Common myeloid progenitor, CD34-positive (primary cell): Measurements from ENCODE around the gene FPGS.
"Not testable (repeated sequence)": the region's sequence is repeated elsewhere in the genome, so short reads cannot be mapped to it uniquely, and the experiment has no call there.

Experiments used
- CTCF ChIA-PET: fragments of 350-600 bp; sonication (Branson Sonifier 250); formaldehyde crosslinking; loops from one replicate; lab custom pipeline; 2021; ENCODE audit warnings: antibody characterized with exemption; lab: Charles Lee
- POLR2A ChIA-PET: fragments of 350-600 bp; sonication (Branson Sonifier 250); formaldehyde crosslinking; loops from one replicate; lab custom pipeline; 2021; ENCODE audit warnings: antibody characterized with exemption; lab: Charles Lee
- DNase-seq, 3 donors: peaks; one replicate each; pipeline versions ENCODE4 v3.0.0 to v3.0.0-alpha.2; 2013
- H3K27ac ChIP-seq, 2 experiments: 1 replicate in 1 of 2; 2 replicates in 1 of 2; pipeline ENCODE4 v1.7.0; 2013; ENCODE audit warnings: inconsistent platforms in 2 of 2, low read length in 2 of 2, mild to moderate bottlenecking in 2 of 2, low read depth in 1 of 2, moderate library complexity in 1 of 2; ENCODE audit not compliant: severe bottlenecking in 2 of 2, insufficient read depth in 1 of 2, poor library complexity in 1 of 2
- H3K27me3 ChIP-seq, 5 experiments: replicated peaks in 2 of 5; 1 replicate in 3 of 5; 2 replicates in 2 of 5; pipeline versions ENCODE4 v1.6.1 to v1.7.0; 2013; ENCODE audit warnings: low read length in 4 of 5, mild to moderate bottlenecking in 2 of 5, moderate library complexity in 2 of 5, inconsistent platforms in 1 of 5; ENCODE audit not compliant: insufficient read depth in 5 of 5, control insufficient read depth in 4 of 5
- H3K36me3 ChIP-seq, 4 experiments: 1 replicate in 2 of 4; 2 replicates in 2 of 4; pipeline versions ENCODE4 v1.6.1 to v1.7.0; 2013; ENCODE audit warnings: low read length in 3 of 4, control low read depth in 1 of 4, mild to moderate bottlenecking in 1 of 4; ENCODE audit not compliant: control insufficient read depth in 4 of 4, insufficient read depth in 4 of 4
- H3K4me1 ChIP-seq, 4 experiments: 1 replicate in 3 of 4; 2 replicates in 1 of 4; pipeline versions ENCODE4 v1.6.1 to v1.7.1; 2013; ENCODE audit warnings: low read length in 3 of 4, mild to moderate bottlenecking in 3 of 4, control low read depth in 1 of 4, inconsistent platforms in 1 of 4, moderate library complexity in 1 of 4; ENCODE audit not compliant: control insufficient read depth in 4 of 4, insufficient read depth in 4 of 4; ENCODE audit errors: control extremely low read depth in 1 of 4
- H3K4me3 ChIP-seq, 7 experiments: 1 replicate in 4 of 7; 2 replicates in 3 of 7; pipeline versions ENCODE4 v1.5.1 to v1.7.0; 2013; ENCODE audit warnings: mild to moderate bottlenecking in 7 of 7, low read length in 6 of 7, moderate library complexity in 6 of 7, inconsistent platforms in 2 of 7, low read depth in 2 of 7, control low read depth in 1 of 7; ENCODE audit not compliant: insufficient read depth in 4 of 7, control insufficient read depth in 1 of 7; ENCODE audit errors: extremely low read depth in 1 of 7
- H3K9me3 ChIP-seq, 5 experiments: 1 replicate in 4 of 5; 2 replicates in 1 of 5; pipeline versions ENCODE4 v1.6.1 to v1.7.1; 2013; ENCODE audit warnings: low read length in 4 of 5, mild to moderate bottlenecking in 2 of 5, inconsistent platforms in 1 of 5, low read depth in 1 of 5, moderate library complexity in 1 of 5; ENCODE audit not compliant: control insufficient read depth in 4 of 5, insufficient read depth in 2 of 5; ENCODE audit errors: control extremely low read depth in 1 of 5
- WGBS: methylation state at CpG from one replicate; pipeline ENCODE4 v1.1.5; 2013; ENCODE audit not compliant: insufficient coverage; 5-methylcytosine and 5-hydroxymethylcytosine counted together

FPGS gene

DNA sequence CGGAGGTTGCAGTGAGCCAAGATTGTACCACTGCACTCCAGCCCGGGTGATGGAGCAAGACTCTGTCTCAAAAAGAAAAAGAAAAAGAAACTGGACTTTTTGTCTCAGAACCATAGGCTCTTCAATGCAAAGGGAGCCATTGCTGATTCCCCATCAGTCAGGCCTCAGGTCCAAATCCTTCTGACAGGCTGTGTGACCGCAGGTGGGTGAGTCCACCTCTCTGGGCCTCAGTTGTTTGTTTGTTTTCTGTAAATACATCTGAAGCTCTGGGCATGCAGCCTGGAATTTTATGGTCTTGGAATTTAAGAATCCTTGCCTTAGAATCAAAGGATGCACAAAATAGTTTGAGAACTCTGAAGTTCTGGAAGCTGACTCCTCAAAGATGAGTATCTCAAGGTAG lies 46.4 kb upstream of the FPGS start:
- POLR2A ChIA-PET = interaction anchor here (0.7 kb wide), 1 partner anchor 24 kb away, joined by 3 read pairs; no protein-coding TSS in a partner anchor
- Histone ChIP-seq H3K9me3 (no peaks in the 10 kb centered on the region), H3K27me3 (no peaks in the 10 kb centered on the region), H3K27ac (no peak overlapping the region), H3K36me3 (peaks cover 4 to 64% (median 41%) of the 10 kb centered on the region in 4 experiments), H3K4me1 (no peaks in the 10 kb centered on the region), H3K4me3 (no peak overlapping the region)
- no peak for DNase-seq
- 95% methylated on average over 3 of the region's 3 CpGs for WGBS
- CTCF ChIA-PET = interaction anchor here (0.8 to 3.1 kb wide), 3 partner anchors 8 to 15 kb away, joined by 3 to 12 read pairs (median 3); no protein-coding TSS in a partner anchor

- H3K36me3 ChIP-seq = peaks cover 6 to 63% (median 38%) of the 10 kb centered on the region in 4 experiments
- DNase-seq, H3K4me3 ChIP-seq, H3K4me1 ChIP-seq, H3K9me3 ChIP-seq, H3K27me3 ChIP-seq, H3K27ac ChIP-seq: not testable (repeated sequence)
- ChIA-PET POLR2A (interaction anchor here (0.7 kb wide), 1 partner anchor 24 kb away, joined by 3 read pairs; no protein-coding TSS in a partner anchor), CTCF (interaction anchor here (1.0 kb wide), 1 partner anchor 9 kb away, joined by 3 read pairs; no protein-coding TSS in a partner anchor)
- WGBS = 94% methylated on average over 6 of the region's 11 CpGs
Measured at GRCh38 chr9:127756776-127757175, 45.9 kb upstream of the FPGS start.

GRCh38 chr9:127758843-127759242 lies 43.8 kb upstream of the FPGS start:
- DNase-seq = no peak
- H3K36me3 ChIP-seq = peaks cover 4 to 52% (median 28%) of the 10 kb centered on the region in 4 experiments
- ChIA-PET POLR2A (no interaction called here), CTCF (interaction anchor here (1.1 to 2.2 kb wide), 3 partner anchors 9 to 26 kb away, joined by 3 to 6 read pairs (median 6); no protein-coding TSS in a partner anchor)
- H3K9me3 ChIP-seq = no peaks in the 10 kb centered on the region
- WGBS = 94% methylated on average over 4 of the region's 5 CpGs
- H3K27ac ChIP-seq = no peak overlapping the region
- peaks cover 0 to 21% (median 19%) of the 10 kb centered on the region in 4 experiments for H3K4me1 ChIP-seq
- H3K27me3 ChIP-seq = no peaks in the 10 kb centered on the region
- H3K4me3 ChIP-seq = no peak overlapping the region

GRCh38 chr9:127761061-127761460 lies 41.6 kb upstream of the FPGS start:
- Histone ChIP-seq H3K4me1 (peaks cover 0 to 29% (median 27%) of the 10 kb centered on the region in 4 experiments), H3K27me3 (no peaks in the 10 kb centered on the region), H3K27ac (peak overlapping the region in 1 of 2 experiments; percentile 25), H3K36me3 (peaks cover 7 to 55% (median 26%) of the 10 kb centered on the region in 4 experiments), H3K4me3 (no peak overlapping the region), H3K9me3 (no peaks in the 10 kb centered on the region)
- POLR2A ChIA-PET = no interaction called here
- WGBS = 100% methylated on average over 5 of the region's 5 CpGs
- no peak for DNase-seq
- CTCF ChIA-PET = interaction anchor here (0.7 to 14.0 kb wide), 4 partner anchors 10 to 162 kb away, joined by 3 to 244 read pairs (median 6); partner anchors contain the start of genes CDK9 and SH2D3C

DNA sequence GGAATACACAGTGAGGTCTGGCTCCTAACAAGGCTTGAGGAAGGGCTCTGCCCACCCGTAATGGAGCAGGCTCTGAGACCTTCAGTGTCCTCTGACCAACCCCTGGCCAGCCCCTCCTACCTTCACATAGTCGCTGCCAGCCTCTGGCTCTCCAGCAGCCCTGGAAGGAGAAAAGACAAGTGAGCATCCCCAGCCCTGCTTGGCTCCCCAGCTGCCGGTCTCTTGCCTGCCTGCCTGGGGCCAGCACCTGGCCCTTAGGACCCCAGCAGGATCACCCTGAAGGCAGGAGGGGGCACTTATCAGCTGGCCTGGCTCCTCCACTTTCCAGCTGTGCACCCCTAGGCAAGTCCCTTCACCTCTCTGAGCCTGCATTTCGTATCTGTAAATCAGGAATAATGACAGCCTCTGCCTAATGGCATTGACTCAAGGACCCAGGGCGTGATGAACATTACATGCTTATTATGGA lies 41.2 kb upstream of the FPGS start:
- ChIA-PET CTCF (interaction anchor here (1.0 to 14.0 kb wide), 4 partner anchors 9 to 85 kb away, joined by 3 to 244 read pairs (median 6); partner anchors contain the start of genes CDK9, SH2D3C and TOR2A), POLR2A (interaction anchor here (0.6 kb wide), 1 partner anchor 42 kb away, joined by 3 read pairs; no protein-coding TSS in a partner anchor)
- Histone ChIP-seq H3K9me3 (no peaks in the 10 kb centered on the region), H3K27me3 (no peaks in the 10 kb centered on the region), H3K4me3 (no peak overlapping the region), H3K27ac (peak overlapping the region in 1 of 2 experiments; percentile 25), H3K36me3 (peaks cover 7 to 55% (median 28%) of the 10 kb centered on the region in 4 experiments), H3K4me1 (peaks cover 0 to 29% (median 27%) of the 10 kb centered on the region in 4 experiments)
- WGBS = 96% methylated on average over 4 of the region's 5 CpGs
- no peak for DNase-seq

DNA sequence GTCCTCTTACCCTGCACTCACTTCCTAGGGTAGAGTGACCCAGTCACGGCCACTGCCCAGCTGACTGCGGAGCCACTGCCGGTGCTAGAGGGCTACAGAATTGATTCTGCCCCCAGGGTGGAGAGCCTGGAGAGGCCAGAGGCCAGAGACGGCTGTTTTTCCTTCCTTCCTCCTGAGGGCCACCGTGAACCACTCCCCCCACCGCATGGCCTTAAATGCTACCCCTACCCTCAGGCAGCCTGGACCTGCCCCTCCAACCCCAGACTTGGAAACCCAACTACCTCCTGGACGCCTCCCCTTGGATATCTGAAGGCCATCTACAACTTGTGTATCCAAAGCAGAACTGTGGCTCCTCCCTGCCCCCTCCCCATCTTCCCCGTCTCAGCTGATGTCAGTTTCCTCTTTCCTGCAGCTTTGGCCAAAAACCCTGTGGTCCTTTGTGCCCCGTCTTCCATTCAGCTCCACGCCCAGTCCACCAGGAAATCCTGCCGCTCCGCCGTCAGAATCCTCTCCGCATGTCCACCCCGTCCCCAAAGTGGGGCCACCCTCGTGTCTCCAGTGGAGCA lies 40.5 kb upstream of the FPGS start:
- H3K27me3 ChIP-seq = no peaks in the 10 kb centered on the region
- DNase-seq = peak in 2 of 3 donors; percentile 60 to 64
- WGBS = 17% methylated on average over 16 of the region's 16 CpGs
- CTCF ChIA-PET = interaction anchor here (0.7 to 14.0 kb wide), 9 partner anchors 9 to 148 kb away, joined by 3 to 244 read pairs (median 4); partner anchors contain the start of genes CDK9, SH2D3C and TOR2A
- peak overlapping the region in 1 of 2 experiments; percentile 49 for H3K27ac ChIP-seq
- H3K4me1 ChIP-seq = peaks cover 0 to 35% (median 33%) of the 10 kb centered on the region in 4 experiments
- POLR2A ChIA-PET = interaction anchor here (0.6 to 2.7 kb wide), 3 partner anchors 8 to 42 kb away, joined by 3 to 11 read pairs (median 4); partner anchors contain the start of gene CDK9
- H3K4me3 ChIP-seq = peak overlapping the region in 1 of 7 experiments; percentile 53
- H3K9me3 ChIP-seq = no peaks in the 10 kb centered on the region
- H3K36me3 ChIP-seq = peaks cover 7 to 61% (median 32%) of the 10 kb centered on the region in 4 experiments
